ENCODE data around the gene ALX4. TPM values are rescaled to one million over a fixed set of nuclear protein-coding genes. Genes with fewer than 3 reads are reported as not detected.

Gene ALX4
- total RNA-seq, 1 experiment from 2014 or later = not detected

- Mint-ChIP-seq H3K9me3 (ENCODE audit: unreplicated experiment) (no peaks in the 10 kb centered on the region), H3K36me3 (ENCODE audit: insufficient read depth, unreplicated experiment) (no peaks in the 10 kb centered on the region), H3K4me3 (ENCODE audit: unreplicated experiment) (no peak overlapping the region), H3K4me1 (ENCODE audit: insufficient read depth, unreplicated experiment) (no peaks in the 10 kb centered on the region), H3K27ac (ENCODE audit: low read depth, unreplicated experiment) (no peak overlapping the region), H3K27me3 (ENCODE audit: insufficient read depth, unreplicated experiment) (no peaks in the 10 kb centered on the region)
- POLR2A ChIA-PET = interaction anchor here (0.9 kb wide), 1 partner anchor 16 kb away, joined by 3 read pairs; no protein-coding TSS in a partner anchor
- CTCF ChIA-PET = interaction anchor here (0.7 to 2.1 kb wide), 2 partner anchors 19 to 173 kb away, joined by 3 to 5 read pairs; no protein-coding TSS in a partner anchor
- intact Hi-C loops (cut with micrococcal nuclease) = no loop called here
- TF ChIP-seq, protein P1, sequence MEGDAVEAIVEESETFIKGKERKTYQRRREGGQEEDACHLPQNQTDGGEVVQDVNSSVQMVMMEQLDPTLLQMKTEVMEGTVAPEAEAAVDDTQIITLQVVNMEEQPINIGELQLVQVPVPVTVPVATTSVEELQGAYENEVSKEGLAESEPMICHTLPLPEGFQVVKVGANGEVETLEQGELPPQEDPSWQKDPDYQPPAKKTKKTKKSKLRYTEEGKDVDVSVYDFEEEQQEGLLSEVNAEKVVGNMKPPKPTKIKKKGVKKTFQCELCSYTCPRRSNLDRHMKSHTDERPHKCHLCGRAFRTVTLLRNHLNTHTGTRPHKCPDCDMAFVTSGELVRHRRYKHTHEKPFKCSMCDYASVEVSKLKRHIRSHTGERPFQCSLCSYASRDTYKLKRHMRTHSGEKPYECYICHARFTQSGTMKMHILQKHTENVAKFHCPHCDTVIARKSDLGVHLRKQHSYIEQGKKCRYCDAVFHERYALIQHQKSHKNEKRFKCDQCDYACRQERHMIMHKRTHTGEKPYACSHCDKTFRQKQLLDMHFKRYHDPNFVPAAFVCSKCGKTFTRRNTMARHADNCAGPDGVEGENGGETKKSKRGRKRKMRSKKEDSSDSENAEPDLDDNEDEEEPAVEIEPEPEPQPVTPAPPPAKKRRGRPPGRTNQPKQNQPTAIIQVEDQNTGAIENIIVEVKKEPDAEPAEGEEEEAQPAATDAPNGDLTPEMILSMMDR (IDR thresholded peaks at IDR 0.05; ENCODE audit: unreplicated experiment) = no peak
- DNase-seq (ENCODE audit: unreplicated experiment) = no peak
- BruUV-seq (replicated peaks) = no TSS peak
Observed at GRCh38 chr11:44267006-44267749, 42.8 kb downstream of the ALX4 start.

DNA sequence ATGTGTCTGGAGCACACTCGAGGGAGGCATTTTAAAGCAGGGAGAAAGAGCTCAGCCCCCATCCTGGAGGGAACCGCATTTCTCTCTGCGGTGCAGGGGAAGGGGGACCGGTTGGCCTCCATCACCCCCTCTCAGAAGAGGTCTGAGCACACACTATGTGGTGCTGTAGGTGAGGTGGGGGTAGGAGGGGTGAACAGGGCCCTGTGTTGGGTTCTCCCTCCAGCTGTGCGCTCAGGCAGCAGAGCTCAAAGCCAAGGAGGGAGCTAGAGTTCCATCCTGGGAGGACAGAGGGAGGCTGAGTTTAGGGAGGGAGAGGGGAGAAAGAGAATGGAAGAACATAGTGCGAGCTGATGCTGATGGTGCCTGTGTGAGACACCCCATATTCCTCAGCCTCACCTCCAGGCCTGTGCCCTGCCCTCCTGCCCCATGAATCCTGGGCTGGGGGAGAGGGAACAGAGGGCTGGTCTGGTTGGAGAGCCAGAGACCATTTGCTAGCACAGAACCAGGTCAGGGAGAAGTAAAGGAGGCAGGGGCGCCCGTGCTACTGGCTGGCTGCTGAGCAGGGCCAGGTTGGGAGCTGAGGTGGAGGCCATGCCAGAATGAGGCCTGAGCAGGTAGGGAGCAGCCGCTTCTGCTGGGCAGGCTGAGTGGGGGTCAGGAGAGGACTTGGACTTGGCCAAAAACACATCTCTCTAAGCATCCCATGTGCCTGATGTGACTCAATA, 43.7 kb downstream of the ALX4 start:
- H3K9me3 Mint-ChIP-seq (ENCODE audit: unreplicated experiment) = no peaks in the 10 kb centered on the region
- intact Hi-C loops (cut with micrococcal nuclease) = no loop called here
- BruUV-seq (replicated peaks) = no TSS peak
- CTCF ChIA-PET = interaction anchor here (2.1 kb wide), 1 partner anchor 20 kb away, joined by 5 read pairs; no protein-coding TSS in a partner anchor
- H3K36me3 Mint-ChIP-seq (ENCODE audit: insufficient read depth, unreplicated experiment) = no peaks in the 10 kb centered on the region
- no peaks in the 10 kb centered on the region for H3K27me3 Mint-ChIP-seq (ENCODE audit: insufficient read depth, unreplicated experiment)
- no peak overlapping the region for H3K4me3 Mint-ChIP-seq (ENCODE audit: unreplicated experiment)
- no peaks in the 10 kb centered on the region for H3K4me1 Mint-ChIP-seq (ENCODE audit: insufficient read depth, unreplicated experiment)
- no peak for DNase-seq (ENCODE audit: unreplicated experiment)
- TF ChIP-seq, protein P1 (IDR thresholded peaks at IDR 0.05; ENCODE audit: unreplicated experiment) = no peak
- H3K27ac Mint-ChIP-seq (ENCODE audit: low read depth, unreplicated experiment) = no peak overlapping the region
- POLR2A ChIA-PET = no interaction called here

DNA sequence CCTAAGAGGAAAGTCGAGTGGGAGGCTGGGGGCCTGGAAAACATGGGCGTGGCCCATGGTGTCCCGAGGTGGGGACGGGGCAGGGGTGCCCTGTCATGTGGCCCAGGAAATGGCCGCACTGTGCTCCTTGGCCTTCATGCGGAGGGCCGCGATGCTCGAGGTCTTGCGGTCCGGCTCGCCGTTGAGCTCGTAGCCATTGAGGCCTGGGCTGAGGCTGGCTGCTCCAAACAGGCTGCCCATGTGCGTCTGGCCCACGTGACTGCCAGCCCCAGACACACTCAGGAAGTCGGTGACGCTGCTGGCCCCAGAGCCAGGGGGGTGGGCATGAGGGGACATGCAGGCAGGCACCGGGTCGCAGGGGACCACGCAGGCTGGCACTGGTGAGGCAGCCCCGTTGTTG, 45.2 kb downstream of the ALX4 start:
- no peaks in the 10 kb centered on the region for H3K4me1 Mint-ChIP-seq (ENCODE audit: insufficient read depth, unreplicated experiment)
- ChIA-PET POLR2A (no interaction called here), CTCF (interaction anchor here (0.5 to 1.2 kb wide), 2 partner anchors 25 to 33 kb away, joined by 5 read pairs; no protein-coding TSS in a partner anchor)
- no peak overlapping the region for H3K4me3 Mint-ChIP-seq (ENCODE audit: unreplicated experiment)
- BruUV-seq (replicated peaks) = no TSS peak
- no peaks in the 10 kb centered on the region for H3K27me3 Mint-ChIP-seq (ENCODE audit: insufficient read depth, unreplicated experiment)
- intact Hi-C loops (cut with micrococcal nuclease) = no loop called here
- no peaks in the 10 kb centered on the region for H3K36me3 Mint-ChIP-seq (ENCODE audit: insufficient read depth, unreplicated experiment)
- TF ChIP-seq, protein P1 (IDR thresholded peaks at IDR 0.05; ENCODE audit: unreplicated experiment) = no peak
- DNase-seq (ENCODE audit: unreplicated experiment) = no peak
- H3K9me3 Mint-ChIP-seq (ENCODE audit: unreplicated experiment) = no peaks in the 10 kb centered on the region
- no peak overlapping the region for H3K27ac Mint-ChIP-seq (ENCODE audit: low read depth, unreplicated experiment)

DNA sequence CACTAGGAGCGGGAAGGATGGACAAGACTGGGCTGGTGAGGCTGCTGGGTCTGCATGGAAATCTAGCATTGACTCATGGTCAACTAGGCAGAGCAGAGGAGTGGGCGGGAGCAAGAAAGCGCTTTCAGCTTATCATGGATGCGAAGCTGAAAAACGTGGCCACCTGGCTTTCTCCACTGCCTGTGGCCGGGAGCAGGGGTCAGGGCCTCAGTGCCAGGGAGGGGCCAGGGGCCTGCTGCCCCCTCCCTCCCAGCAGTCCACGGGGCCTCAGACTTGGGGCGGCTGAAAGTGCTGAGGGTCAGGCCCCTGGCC, 45.5 kb downstream of the ALX4 start:
- no TSS peak for BruUV-seq (replicated peaks)
- H3K36me3 Mint-ChIP-seq (ENCODE audit: insufficient read depth, unreplicated experiment) = no peaks in the 10 kb centered on the region
- TF ChIP-seq, protein P1 (IDR thresholded peaks at IDR 0.05; ENCODE audit: unreplicated experiment) = no peak
- H3K9me3 Mint-ChIP-seq (ENCODE audit: unreplicated experiment) = no peaks in the 10 kb centered on the region
- H3K4me1 Mint-ChIP-seq (ENCODE audit: insufficient read depth, unreplicated experiment) = no peaks in the 10 kb centered on the region
- H3K27ac Mint-ChIP-seq (ENCODE audit: low read depth, unreplicated experiment) = no peak overlapping the region
- DNase-seq (ENCODE audit: unreplicated experiment) = no peak
- no peaks in the 10 kb centered on the region for H3K27me3 Mint-ChIP-seq (ENCODE audit: insufficient read depth, unreplicated experiment)
- intact Hi-C loops (cut with micrococcal nuclease) = no loop called here
- ChIA-PET CTCF (interaction anchor here (0.5 to 1.2 kb wide), 2 partner anchors 25 to 33 kb away, joined by 5 read pairs; no protein-coding TSS in a partner anchor), POLR2A (no interaction called here)
- H3K4me3 Mint-ChIP-seq (ENCODE audit: unreplicated experiment) = no peak overlapping the region

Measured in MCF 10A (cell line).